ENCODE measurements around the gene TBC1D22B. TPM values are rescaled to one million over a fixed set of nuclear protein-coding genes. Genes with fewer than 3 reads are reported as not detected.

The TBC1D22B gene
- total and polyA plus RNA-seq, 2 of the 13 experiments (the other 11 are each of a cell fraction or from before 2014, with no cell fraction given), result 9.7 to 12.9 TPM

DNA sequence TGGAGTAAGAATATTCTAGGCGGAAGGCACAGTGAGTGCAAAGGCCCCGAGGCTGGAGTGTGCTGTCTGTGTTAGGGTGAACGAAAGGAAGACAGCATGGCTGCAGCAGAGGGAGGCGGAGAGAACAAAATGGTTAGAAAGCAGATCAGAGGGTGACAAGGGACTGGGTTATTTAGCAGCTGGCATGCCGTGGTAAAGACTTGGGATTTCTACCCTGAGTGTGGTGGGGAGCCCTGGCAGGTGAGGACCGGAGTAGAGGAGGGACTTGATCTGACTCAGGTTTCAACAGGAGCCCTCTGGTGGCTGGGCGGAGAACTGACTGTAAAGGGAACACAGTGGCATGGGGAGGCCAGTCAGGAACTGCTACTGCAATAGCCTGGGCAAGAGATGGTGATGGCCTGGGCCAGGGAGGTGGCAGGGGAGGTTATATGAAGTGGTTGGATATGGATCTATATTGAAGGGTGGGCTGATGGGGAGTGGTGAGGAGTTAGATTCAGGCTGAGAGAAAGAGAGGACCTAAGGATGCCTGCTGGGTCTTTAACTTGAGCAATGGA, 49.6 kb upstream of the TBC1D22B start (continued):
- TF ChIP-seq NPAS2 (CRISPR knock-in tag; IDR thresholded peaks at IDR 0.05; ENCODE audit: borderline replicate concordance) (no peak), RORA (CRISPR knock-in tag; IDR thresholded peaks at IDR 0.05) (no peak), TARDBP (CRISPR knock-in tag; IDR thresholded peaks at IDR 0.05) (no peak), HNRNPLL (IDR thresholded peaks at IDR 0.05; ENCODE audit: low read depth, low read length, poor library complexity, severe bottlenecking) (no peak), ZNF207 (IDR thresholded peaks at IDR 0.05; ENCODE audit: borderline replicate concordance) (no peak), XBP1 (CRISPR knock-in tag; IDR thresholded peaks at IDR 0.05) (no peak), NCOA2 (CRISPR knock-in tag; IDR thresholded peaks at IDR 0.05) (no peak), MAFF (IDR thresholded peaks at IDR 0.05; ENCODE audit: low read depth, low read length) (no peak), FOXA1 (IDR thresholded peaks at IDR 0.05) (no peak), FOXA1 (CRISPR knock-in tag; IDR thresholded peaks at IDR 0.05) (no peak), SRSF9 (IDR thresholded peaks at IDR 0.05; ENCODE audit: borderline replicate concordance, insufficient read depth, low read depth, low read length, poor library complexity, severe bottlenecking) (no peak), CHCHD3 (CRISPR knock-in tag; IDR thresholded peaks at IDR 0.05) (no peak), MED13 (CRISPR knock-in tag; IDR thresholded peaks at IDR 0.05) (no peak), MTF2 (CRISPR knock-in tag; IDR thresholded peaks at IDR 0.05; ENCODE audit: borderline replicate concordance) (peak; percentile 73; the same call in 1 of the 2 replicates), NFYB (CRISPR knock-in tag; IDR thresholded peaks at IDR 0.05) (no peak), ZFY (CRISPR knock-in tag; IDR thresholded peaks at IDR 0.05) (no peak), ZFP82 (CRISPR knock-in tag; IDR thresholded peaks at IDR 0.05; ENCODE audit: borderline replicate concordance) (no peak), ZSCAN21 (CRISPR knock-in tag; IDR thresholded peaks at IDR 0.05; ENCODE audit: borderline replicate concordance) (no peak), ERF (CRISPR knock-in tag; IDR thresholded peaks at IDR 0.05) (0 out of 2 replicates have a peak, but pooled peaks have one; percentile 53)
- TF ChIP-seq, protein P1, sequence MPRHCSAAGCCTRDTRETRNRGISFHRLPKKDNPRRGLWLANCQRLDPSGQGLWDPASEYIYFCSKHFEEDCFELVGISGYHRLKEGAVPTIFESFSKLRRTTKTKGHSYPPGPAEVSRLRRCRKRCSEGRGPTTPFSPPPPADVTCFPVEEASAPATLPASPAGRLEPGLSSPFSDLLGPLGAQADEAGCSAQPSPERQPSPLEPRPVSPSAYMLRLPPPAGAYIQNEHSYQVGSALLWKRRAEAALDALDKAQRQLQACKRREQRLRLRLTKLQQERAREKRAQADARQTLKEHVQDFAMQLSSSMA (CRISPR knock-in tag; IDR thresholded peaks at IDR 0.05), result no peak
- TF ChIP-seq, protein P2, sequence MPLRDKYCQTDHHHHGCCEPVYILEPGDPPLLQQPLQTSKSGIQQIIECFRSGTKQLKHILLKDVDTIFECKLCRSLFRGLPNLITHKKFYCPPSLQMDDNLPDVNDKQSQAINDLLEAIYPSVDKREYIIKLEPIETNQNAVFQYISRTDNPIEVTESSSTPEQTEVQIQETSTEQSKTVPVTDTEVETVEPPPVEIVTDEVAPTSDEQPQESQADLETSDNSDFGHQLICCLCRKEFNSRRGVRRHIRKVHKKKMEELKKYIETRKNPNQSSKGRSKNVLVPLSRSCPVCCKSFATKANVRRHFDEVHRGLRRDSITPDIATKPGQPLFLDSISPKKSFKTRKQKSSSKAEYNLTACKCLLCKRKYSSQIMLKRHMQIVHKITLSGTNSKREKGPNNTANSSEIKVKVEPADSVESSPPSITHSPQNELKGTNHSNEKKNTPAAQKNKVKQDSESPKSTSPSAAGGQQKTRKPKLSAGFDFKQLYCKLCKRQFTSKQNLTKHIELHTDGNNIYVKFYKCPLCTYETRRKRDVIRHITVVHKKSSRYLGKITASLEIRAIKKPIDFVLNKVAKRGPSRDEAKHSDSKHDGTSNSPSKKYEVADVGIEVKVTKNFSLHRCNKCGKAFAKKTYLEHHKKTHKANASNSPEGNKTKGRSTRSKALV (CRISPR knock-in tag; IDR thresholded peaks at IDR 0.05), result no peak
- TF ChIP-seq, protein P3, sequence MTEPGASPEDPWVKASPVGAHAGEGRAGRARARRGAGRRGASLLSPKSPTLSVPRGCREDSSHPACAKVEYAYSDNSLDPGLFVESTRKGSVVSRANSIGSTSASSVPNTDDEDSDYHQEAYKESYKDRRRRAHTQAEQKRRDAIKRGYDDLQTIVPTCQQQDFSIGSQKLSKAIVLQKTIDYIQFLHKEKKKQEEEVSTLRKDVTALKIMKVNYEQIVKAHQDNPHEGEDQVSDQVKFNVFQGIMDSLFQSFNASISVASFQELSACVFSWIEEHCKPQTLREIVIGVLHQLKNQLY (CRISPR knock-in tag; IDR thresholded peaks at IDR 0.05), result no peak
- TF ChIP-seq, protein P4, sequence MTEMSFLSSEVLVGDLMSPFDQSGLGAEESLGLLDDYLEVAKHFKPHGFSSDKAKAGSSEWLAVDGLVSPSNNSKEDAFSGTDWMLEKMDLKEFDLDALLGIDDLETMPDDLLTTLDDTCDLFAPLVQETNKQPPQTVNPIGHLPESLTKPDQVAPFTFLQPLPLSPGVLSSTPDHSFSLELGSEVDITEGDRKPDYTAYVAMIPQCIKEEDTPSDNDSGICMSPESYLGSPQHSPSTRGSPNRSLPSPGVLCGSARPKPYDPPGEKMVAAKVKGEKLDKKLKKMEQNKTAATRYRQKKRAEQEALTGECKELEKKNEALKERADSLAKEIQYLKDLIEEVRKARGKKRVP (CRISPR knock-in tag; IDR thresholded peaks at IDR 0.05), result 0 out of 4 replicates have a peak, but pooled peaks of 1 of the 2 experiments have one; percentile 22
- TF ChIP-seq, protein P5, sequence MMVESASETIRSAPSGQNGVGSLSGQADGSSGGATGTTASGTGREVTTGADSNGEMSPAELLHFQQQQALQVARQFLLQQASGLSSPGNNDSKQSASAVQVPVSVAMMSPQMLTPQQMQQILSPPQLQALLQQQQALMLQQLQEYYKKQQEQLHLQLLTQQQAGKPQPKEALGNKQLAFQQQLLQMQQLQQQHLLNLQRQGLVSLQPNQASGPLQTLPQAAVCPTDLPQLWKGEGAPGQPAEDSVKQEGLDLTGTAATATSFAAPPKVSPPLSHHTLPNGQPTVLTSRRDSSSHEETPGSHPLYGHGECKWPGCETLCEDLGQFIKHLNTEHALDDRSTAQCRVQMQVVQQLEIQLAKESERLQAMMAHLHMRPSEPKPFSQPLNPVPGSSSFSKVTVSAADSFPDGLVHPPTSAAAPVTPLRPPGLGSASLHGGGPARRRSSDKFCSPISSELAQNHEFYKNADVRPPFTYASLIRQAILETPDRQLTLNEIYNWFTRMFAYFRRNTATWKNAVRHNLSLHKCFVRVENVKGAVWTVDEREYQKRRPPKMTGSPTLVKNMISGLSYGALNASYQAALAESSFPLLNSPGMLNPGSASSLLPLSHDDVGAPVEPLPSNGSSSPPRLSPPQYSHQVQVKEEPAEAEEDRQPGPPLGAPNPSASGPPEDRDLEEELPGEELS (CRISPR knock-in tag; IDR thresholded peaks at IDR 0.05), result no peak
- TF ChIP-seq, protein P6, sequence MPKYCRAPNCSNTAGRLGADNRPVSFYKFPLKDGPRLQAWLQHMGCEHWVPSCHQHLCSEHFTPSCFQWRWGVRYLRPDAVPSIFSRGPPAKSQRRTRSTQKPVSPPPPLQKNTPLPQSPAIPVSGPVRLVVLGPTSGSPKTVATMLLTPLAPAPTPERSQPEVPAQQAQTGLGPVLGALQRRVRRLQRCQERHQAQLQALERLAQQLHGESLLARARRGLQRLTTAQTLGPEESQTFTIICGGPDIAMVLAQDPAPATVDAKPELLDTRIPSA (CRISPR knock-in tag; IDR thresholded peaks at IDR 0.05; ENCODE audit: borderline replicate concordance), result no peak

All from HepG2 (cell line).